NB4 (cell line): ENCODE results near the gene SLU7.

Experiments
- CTCF ChIP-seq: IDR thresholded peaks from one replicate; pipeline ENCODE4 v1.5.1; 2012; ENCODE audit warnings: low read depth, low read length
- POLR2A ChIP-seq: IDR thresholded peaks from 2 replicates; pipeline ENCODE4 v1.6.1; 2011; ENCODE audit warnings: mild to moderate bottlenecking; ENCODE audit not compliant: insufficient read length; ENCODE audit errors: extremely low read depth

- no peak for TF ChIP-seq CTCF
- no peak for TF ChIP-seq POLR2A
These were observed 17.1 kb upstream of the SLU7 start for GRCh38 chr5:160436017-160436416.
